HG03045 (cell line): Measurements from ENCODE around the gene EGF.
"Not testable (repeated sequence)": the region's sequence is repeated elsewhere in the genome, so short reads cannot be mapped to it uniquely, and the experiment has no call there.

ENCODE experiments used
- ATAC-seq: cut with Tn5 transposase; IDR thresholded peaks from one replicate; pipeline ENCODE4 v1.9.1; 2021; ENCODE audit warnings: mild to moderate bottlenecking, moderate library complexity; ENCODE audit not compliant: unreplicated experiment

EGF gene

DNA sequence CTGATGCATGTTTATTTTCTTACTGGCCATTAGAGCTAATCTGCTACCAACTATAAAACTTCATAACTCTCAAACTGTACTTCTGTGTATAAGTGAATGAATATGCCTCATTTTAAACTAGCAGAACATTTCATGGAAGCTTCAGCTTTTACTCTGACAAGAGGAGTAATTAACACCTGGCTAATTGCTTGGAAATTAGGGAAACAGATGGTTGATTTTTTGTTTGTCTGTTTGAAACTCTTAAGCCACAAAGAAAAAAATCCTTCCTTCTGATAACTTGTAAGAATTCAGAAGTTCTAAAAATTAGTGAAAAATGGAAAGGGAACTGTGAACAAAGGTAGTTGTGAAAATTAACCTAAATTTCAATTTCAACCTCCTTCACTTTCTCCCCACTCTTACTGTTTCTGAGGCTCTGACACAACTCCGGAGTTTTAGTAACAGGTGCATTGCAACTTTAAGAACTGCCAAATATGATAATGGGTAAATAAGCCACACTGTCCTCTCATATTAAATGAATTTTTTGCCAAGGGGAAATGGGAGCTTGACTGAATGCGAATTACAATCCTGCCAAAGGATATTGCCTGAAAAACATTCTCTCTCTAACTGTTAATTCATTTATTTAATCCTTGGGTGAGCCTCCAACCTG, 1.0 kb downstream of the EGF start:
- ATAC-seq, result no peak

DNA sequence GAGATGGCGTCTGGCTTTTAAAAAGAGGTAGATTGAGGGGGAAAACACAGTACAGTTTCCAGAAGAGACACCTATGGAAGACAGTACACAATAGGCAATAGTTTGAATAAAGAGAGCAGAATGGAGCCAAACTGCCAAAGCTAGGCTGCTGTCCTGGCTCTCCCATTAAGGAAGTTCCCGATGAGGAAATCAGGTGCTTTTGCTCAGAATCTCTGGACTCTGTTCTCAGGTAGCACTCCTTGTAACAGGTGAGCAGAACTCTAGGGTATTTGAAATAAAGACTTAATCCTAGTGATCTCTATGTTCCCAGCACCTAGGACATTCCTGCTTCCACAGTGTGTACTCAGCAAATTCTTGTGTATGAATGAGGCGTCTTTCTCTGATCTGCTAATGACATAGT, 1.6 kb downstream of the EGF start:
- no peak for ATAC-seq

DNA sequence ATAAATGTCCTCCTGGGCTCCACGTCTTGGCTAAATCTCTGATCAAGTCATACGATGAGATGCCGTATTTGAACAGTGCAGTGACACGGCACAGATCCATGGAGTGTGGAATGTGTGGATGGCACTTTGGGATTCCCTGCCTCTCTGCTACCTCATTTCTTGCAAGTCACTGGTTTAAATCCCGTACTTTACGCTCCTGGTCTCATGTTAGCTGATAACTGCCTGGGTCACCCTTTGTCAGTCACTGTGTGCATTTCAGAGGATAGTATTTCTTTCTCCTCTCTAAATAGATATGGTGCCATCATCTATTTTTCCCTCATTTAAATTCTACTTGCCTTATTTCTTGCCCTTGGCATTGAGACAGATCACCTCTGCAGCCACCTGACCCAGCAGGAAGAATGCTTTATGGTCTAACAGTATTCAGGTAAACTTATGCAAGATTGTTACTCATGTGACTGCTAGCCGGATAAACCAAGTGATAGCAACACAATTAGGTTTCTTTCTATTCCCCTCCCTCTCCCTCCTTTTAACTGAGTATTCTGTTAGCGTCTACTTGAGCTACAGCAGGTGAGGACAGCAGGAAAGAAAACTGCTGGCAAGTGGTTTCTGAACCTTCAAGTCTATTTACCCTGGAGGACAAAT, 2.8 kb downstream of the EGF start:
- no peak for ATAC-seq

DNA sequence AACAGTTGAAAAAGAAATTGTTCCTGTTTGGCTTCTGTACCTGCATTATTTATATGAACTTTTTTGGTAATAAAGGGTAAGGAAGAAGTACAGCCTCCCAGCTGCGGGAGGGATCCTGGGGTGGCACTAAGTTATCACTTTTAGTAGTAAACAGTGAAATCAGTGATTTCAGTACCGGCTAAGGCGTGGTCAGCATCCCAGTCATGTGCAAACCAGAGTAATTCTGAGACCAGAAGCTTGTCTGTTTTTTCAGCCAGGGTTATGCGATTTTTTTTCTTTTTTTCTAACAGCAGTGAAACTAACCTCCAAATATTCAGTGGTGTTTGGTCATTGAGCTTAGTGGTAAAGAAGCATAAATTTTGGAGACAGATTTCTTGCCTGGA, 3.3 kb downstream of the EGF start:
- ATAC-seq, result no peak

DNA sequence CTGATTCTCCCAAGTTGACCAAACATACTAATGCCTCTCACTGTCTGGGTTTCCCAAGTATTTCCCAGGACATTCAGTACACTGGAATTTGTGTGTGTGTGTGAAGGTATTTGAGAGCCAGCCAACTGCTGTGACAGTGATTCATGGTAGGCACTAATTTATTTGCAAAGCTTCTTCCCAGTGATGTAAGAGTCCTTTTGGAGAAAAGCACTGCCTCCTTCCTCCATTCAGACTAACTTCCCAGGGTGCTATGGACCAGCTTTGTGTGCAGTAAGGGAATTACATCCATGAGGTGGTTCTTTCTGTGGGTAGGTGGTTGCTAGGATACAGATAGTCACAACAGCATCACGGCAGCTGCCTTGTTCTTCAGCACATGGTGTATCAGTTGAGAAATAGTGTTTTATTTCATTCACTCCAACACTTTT, 8.7 kb downstream of the EGF start:
- no peak for ATAC-seq

DNA sequence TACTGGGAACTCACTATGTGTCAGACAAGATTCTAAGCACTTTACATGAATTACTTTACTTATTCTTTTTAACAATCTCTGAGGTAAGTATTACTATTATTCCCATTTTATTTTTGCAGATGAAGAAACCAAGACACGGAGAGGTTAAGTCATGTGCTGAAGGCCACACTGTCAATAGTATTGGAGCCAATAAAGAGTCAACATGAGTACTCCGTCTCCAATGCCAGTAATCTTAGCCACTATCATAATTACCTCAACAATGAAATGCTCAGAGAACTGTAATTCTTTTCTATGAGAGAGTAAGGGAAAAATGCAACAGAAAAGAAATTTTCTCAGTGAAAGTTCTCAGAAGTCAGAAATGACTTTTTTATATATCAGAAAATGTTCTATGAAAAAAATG, 12.7 kb downstream of the EGF start:
- no peak for ATAC-seq

DNA sequence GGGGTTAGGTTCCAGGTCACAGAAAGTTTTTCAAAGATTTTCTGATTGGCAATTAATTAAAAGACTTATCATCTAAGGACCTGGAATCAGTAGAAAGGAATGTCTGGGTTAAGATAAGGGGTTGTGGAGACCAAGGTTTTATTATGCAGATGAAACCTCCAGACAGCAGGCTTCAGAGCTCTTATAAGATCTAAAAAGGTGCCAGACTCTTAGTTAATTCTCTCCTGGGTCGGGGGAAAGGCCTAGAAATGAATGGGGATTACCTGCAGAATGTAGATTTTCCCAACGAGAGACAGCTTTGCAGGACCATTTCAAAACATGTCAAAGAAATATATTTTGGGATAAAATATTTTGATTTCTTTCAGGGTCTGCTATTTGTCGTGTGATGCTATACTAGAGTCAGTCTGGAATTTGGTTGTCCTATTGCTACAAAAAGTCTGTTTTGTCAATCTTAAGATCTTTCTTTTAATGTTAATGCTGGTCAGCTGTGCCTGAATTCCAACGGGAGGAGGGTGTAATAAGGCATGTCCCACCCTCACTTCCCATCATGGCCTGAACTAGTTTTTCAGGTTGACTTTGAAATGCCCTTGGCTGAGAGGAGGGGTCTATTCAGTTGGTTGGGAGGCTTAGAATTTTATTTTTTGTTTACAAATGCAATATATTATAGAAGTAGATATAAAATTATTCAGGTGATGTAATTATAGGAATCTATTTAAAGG, 15.8 kb downstream of the EGF start:
- no peak for ATAC-seq

DNA sequence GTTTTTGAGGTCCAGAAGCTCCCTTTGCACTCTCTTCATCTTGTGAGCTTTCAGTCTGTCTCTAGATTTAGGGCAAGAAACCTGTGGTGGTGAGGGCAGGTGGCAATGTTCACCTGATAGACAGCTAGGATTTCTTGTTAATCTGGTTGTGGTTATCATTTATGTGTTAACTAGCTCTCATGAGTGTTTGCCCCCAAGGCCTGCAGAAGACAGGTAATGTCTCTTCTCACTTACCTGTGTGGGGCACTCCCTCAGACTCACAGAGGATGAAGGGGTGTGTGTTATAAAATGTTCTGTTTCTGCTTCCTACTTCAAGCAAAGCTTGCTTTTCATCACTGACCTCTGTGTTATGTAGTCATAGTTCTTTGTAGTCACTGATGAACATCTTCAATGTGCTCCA, 17.8 kb downstream of the EGF start:
- ATAC-seq, result no peak

DNA sequence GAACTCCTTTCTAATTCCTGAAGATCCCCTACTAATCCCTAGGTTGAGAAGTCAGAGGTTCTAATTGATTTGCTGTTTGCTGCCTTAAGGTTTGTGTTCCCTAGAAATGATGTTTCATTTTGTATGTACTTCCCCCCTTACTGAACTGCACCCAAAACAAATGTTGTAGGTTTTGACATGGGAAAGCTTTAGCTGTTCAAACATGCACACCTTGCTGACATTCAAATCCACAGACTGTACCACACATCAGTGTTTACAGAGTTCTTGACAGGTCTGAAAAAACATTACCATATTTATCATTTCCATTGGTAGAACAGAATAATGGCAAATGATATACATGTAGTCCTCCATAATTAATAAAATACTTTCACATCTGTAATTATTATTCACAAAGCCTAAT, 18.2 kb downstream of the EGF start:
- ATAC-seq, result no peak

DNA sequence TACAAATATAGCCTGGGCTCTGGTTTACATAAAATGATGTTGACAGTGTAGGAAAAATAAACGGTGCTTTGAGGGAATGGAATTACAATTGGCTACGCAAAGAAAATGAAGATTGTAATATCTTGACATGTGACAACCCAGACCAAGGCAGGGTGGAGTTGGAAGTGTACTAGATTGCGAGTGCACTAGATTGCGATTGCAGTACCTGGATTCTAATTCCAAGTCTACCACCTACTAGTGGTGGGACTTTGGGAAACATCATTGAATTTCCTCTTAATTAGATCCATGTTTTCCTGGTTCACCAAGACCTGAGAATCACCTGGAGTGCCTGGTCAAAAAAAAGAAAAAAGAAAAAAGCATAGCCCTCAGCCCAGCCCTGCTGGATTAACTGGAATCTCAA, 18.6 kb downstream of the EGF start:
- no peak for ATAC-seq

DNA sequence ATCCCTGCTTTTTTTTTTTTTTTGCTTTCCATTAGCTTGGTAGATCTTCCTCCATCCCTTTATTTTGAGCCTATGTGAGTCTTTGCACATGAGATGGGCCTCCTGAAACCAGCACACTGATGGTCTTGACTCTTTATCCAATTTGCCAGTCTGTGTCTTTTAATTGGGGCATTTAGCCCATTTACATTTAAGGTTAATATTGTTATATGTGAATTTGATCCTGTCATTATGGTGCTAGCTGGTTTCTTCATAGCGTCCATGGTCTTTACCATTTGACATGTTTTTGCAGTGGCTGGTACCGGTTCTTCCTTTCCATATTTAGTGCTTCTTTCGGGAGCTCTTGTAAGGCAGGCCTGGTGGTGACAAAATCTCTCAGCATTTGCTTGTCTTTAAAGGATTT, 24.7 kb downstream of the EGF start:
- not testable (repeated sequence) for ATAC-seq

DNA sequence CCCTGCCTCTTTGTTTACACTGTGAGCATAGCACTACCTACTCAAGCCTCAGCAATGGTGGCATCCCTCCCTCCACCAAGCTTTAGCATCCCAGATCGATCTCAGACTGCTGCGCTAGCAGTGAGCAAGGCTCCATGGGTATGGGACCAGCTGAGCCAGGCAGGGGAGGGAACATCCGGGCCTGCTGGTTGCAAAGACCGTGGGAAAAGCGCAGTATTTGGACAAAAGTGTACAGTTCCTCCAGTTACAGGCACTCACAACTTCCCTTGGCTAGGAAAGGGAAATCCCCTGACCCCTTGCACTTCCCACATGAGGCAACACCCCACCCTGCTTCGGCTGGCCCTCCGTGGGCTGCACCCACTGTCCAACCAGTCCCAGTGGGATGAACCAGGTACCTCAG, 26.5 kb downstream of the EGF start:
- ATAC-seq, result no peak

DNA sequence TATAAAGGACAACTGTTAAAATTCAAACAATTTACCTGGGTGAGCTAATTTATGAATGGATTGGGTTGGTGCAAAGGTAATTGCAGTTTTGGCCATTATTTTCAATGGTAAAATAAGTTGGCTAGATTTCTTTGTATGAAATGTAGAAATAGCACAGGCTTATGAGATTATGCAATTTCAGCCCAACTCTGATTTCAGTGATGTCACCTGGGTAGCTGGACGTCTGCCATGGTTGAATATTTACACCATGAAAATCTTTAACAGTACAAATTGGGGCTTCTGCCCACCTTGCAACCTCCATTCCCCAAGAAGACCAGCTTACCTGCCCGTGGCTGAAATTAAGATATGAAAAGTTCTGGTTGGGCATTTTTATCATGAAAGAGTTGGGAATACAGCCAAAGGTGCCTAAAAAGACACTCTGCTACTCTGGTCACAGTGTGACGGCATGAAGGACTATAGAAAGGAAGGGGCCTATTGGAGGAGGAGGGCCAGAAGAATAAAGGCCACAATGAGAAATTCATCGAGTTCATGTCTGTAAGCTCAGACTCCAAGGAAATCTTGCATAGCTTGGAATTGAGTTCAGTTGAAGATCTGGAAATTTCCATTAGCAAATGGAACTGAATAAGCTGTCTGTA, 29.7 kb downstream of the EGF start:
- no peak for ATAC-seq

DNA sequence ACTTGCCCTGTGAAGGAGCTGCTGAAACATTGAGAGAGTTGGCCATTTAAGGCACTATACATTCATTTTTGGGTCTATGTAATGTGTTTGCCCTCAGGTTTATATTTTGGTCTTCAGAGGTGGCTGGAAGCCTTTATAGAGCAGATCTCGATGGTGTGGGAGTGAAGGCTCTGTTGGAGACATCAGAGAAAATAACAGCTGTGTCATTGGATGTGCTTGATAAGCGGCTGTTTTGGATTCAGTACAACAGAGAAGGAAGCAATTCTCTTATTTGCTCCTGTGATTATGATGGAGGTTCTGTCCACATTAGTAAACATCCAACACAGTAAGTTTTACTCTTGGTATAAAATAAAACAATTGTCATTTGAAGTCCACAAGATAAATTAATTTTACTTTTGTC, 31.1 kb downstream of the EGF start:
- no peak for ATAC-seq

DNA sequence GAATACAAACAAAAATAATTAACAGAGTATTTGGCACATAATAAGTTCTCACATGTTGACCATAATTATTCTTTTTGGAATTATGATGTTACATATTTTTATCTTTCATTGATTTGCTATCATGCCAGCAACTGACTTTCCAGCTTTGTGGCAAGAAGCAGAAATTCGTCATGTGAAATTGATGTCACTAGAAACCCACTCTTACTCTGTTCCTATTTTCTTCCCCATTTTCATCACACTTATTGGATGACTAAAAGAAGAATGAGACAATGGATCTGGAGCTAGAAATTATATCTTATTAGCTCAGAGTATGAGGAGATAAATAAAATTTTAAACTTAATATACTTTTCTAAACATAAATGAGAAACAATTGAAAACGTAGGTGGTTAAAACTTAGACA, 31.9 kb downstream of the EGF start:
- ATAC-seq, result no peak

DNA sequence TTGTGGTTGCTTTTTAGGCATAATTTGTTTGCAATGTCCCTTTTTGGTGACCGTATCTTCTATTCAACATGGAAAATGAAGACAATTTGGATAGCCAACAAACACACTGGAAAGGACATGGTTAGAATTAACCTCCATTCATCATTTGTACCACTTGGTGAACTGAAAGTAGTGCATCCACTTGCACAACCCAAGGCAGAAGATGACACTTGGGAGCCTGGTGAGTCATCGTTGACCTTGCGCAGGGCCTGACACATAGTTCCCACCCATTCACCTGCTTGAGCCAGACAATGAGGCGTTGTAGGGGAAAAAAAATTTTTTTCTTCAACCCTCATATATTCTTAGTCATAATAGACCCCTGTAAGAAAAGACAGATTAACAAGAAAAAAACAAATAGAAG, 32.4 kb downstream of the EGF start:
- ATAC-seq, result no peak

DNA sequence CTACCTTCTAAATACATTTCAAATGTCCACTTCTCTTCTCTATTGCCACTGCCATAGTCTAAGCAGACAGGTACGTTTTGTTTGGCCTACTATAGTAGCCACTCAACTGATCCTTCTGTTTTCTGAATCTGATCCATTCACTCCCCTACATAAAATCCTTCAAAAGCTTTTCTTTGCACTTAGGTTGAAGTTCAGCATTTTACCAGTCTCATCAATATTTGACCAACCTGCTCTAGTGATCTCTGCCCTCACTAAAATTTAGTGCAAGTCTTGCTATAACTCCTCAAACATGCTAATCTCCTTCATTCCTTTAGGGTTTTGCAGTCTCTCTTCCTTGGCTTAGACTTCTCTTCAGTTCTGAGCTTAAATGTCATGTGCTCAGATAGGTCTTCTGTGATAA, 33.4 kb downstream of the EGF start:
- no peak for ATAC-seq

DNA sequence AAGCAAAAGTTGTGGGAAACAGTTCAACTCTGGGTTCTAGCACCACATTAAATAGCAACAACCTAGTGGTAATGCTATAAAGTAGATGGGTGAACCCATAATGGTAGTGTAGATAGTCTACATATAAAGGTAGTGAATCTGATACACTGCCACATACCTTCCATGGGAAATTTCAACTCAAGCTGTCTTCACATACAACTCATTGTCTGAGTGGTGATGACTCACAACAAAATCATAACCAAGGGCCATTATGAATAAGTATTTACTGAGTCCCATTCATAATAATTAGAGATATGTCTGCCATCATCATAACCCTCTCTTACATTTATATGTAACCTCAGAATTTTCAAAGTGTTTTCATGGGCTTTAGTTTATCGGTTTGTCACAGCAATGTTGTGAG, 34.8 kb downstream of the EGF start:
- no peak for ATAC-seq

DNA sequence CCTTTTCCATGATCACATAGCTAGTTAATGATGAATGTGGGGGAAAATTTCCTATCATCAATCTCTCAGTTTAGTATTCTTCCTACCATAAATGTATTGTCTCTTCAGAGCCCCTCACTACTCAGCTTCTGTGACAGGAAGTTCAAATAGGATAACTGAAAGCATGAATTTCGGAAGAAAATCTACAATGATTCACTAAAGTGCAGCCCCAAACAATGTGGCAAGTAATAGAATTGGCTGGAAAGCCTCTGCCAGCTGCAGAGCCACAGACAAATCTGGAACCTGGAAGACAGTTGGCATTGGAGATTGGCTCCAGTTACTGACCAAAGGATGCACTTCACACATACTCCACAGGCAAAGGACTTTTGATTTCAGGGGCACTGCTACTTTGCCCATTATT, 35.2 kb downstream of the EGF start:
- ATAC-seq, result no peak

DNA sequence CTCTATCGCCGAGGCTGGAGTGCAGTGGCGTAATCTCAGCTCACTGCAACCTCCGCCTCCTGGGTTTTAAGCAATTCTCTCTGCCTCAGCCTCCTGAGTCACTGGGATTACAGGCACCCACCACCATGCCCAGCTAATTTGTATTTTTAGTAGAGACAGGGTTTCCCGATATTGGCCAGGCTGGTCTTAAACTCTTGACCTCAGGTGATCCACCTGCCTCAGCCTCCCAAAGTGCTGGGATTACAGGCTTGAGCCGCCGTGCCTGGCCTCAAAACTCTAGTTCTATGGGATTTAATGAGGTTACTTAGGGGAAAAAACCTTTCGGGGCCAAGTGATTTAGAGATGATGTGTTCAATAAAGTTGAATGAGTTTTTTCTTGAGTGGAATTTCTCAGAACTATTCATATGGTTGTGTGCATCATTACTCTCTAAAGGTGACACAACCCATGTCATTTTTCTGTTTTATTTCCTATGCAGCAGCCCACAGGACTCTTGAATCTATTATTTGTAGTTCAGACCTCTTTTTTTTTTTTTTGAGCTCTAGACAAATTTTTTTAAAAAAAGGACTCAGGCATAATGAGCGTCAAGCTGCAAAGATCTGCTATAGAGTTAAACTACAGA, 36.5 kb downstream of the EGF start:
- ATAC-seq, result not testable (repeated sequence)

DNA sequence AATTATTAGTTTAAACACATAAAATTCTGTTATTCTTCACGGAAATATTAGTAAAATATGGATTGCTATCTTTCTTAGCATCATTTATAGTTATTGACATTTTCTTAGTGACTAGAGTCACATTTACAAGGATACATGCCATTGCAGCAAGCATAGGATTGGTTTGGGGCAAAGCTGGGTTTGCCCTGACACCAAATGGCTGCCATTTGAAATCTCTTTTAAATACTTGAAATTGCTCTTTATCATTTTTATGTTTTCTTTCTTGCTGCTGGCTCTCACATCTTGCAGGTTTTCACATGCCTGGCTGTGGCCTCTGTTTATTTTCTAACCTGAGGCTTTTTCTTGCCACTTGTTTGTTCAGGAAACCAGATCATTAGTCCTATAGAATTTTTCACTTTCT, 39.9 kb downstream of the EGF start:
- no peak for ATAC-seq

DNA sequence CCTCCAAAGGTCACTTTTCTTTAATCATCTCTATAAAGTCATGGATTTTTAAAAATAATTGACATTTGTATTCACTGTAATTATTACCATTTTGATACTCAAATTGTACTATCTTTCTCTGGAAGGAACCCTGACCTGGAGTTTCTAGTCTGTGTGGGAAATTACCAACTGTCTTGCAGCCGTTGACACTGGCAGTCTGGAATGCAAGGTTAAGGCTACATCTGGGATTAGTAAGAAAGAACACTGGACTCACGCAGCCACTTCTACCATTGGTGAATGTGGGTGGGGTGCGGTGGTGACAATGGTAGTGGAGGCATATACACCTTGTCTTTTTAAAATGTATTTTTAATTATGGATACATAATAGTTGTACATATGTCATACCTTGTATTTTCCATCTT, 40.9 kb downstream of the EGF start:
- ATAC-seq, result no peak
